Measurements from ENCODE around the gene MAP4K3.

MAP4K3 gene

DNA sequence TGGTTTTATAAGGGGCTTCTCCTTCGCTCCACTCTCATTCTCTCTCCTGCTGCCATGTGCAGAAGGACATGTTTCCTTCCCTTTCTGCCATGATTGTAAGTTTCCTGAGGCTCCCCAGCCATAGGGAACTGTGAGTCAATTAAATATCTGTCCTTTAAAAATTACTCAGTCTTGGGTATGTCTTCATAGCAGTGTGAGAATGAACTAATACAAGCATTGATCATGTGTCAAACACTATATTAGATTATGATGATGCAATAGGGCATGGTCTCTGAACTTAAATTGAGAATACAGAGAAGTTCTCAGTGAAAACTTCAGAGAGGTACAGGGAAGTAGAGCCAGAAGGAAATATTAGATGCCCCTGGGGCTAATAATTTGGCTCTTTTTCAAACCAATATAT is 5.9 kb upstream of the MAP4K3 start:
- DNase-seq: no peak

DNA sequence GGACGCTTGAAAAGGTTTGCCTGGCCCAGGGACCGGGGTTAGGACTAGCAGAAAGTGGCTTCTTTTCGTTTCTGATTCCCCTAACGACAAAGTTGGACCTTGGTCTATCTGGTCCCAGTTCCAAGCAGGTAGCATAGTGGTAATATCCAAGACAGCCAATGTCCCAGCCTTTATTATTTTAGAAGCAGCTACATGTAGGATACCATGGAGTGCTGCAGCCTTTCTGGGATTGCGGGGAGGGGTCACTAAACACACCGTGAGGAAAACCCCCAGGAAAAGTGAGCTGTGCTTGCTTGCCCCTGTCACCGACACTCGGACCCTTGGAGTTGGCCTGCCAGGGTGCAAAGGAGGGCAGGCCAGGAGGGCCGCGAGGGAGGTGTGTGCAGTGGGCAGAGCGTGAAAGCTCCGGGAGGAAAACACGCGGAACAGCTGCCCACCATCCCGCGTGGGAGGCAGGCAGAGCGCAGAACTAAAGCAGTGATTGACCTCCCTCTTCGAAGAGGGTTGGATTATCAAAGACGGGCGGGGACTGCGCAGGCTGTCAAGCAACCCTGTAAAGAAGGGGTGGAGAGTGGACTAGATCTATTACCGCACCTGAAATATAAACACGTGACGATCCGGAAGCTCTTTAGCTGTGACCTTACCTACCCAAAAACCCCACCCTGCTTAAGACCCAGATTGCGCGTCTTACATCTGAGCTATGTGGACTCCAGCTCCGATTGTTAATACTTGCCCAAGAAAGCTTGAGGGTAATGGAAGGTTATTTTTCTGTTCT is 624 bp upstream of the MAP4K3 start:
- peak; percentile 28 for DNase-seq

DNA sequence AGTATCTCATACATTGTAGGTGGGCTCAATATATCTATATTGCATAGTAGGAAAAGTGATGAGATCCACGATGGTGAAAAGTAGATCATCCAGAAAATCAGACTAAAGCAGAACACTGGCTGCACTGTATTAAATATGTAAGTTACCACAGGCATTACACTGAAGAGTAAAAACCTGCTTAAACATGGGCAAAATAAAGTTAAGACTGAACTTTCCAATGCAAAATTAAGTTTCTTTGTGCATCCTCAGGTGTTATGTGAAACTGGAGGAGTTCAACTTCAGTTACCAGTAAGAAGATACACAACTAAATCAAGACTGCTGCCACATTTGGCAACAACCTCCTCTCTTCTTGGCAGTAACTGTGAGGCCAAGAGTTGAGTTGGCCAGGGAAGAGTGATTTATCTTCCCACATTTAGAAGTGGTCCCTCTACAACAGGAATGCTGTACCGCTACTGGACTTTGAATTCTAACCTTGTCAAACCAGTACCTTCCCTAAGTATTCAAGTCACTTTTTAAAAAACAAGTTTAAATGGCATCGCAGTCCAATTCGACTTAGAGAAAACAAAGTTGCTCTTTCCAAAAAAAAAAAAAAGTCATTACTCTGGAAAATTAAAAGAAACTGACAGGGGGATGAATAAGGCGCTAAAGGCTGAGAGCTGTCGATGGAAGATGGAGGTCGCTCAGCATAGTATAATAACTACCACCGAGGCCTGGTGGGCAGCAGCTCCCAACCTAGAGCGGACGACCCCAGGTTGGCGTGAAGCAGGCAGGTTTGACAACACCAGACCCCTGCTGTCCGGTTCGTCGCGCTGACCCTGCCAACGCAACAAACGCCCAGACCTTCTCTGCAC is 1.1 kb downstream of the MAP4K3 start:
- DNase-seq: peak; percentile 5

DNA sequence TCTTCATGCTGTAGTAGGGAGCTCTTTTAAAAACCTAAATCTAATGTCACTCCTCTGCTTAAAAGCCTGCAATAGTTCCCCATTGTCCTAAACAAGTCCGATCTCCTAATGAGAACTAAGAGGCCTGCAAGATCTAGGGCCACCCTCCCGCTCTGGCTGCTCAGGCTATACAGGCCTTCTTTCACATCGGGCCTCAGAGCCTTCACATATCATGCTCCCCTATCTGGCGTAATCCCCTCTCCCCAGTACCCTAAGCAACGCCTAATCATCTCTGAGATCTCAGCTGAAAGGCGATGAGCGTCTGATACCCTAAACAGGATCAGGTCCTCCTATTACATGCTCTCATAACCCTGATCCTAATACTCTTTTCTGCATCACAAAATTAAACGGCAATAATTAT is 1.9 kb downstream of the MAP4K3 start:
- DNase-seq: no peak

DNA sequence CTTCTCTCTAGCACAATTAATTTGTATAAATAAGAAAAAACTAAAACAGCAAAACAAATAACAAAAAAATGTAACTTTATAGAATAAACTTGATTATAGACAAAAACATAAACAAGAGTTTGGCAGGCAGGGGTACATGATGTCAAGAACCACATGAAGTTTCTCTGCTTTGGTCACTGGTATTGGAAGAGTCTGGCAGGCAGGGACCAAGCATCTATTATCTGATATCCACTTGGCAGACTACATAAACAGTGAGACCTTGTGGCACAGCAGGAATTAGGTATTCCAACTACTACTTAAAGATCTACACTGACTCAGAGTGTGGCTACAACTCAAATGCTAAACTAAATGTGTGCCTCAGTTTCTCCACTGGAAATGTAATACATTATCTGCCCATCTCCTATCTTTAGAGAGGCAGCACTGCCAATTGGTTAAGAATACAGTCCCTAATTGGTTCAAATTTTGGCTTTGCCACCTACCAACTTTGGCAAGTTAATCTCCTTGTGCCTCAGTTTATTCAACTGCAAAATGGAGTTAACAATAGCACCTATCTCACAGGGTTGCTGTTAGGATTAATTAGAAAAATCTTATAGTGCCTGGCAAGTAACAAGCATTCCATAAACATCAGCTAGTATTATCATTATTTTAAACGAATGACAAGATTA is 2.7 kb downstream of the MAP4K3 start:
- no peak for DNase-seq

DNA sequence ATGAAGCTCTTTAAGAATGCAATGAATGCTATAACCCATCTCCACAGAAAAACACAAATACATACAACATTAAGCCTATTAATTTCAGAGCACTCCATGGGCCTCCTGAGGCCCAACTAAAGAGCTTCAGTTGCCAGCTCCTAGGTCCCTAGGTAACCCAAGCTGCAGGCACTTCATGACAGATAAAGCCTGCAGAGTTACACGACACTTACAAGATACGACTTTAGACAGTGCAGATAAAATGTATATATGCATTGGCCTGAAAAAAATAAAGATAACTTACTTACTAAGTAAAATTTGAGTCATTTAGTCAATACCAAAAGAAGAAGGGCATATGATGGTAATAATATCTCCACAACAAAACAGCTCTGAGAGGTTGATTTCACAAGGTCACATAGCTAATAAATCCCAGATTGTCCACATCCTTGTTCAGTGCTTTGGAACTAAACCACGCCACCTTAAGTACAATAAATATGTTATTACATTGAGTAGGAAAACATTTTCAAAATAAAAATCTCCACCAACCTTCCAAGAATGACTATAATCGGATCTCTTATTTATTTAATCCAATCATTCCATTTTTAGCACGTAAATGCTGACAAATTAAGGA is 3.4 kb downstream of the MAP4K3 start:
- DNase-seq: no peak

DNA sequence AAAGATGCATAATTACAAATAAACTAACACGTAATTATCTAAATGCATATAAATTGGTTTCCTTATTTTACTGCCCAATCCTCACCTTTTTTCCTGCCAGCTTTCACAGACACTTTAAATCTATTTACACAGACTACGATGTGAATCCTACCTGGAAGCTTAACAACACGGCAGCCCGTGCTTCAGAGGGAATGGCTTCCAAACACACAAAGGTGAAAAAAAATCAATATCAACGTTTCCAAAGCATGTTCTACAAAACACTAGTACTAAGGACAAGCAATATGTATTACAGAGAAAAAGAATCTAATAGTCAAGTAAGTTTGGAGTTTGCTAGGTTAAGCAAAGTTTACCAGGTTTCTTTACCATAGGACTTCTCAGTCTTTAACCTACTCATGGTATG is 4.4 kb downstream of the MAP4K3 start:
- DNase-seq: no peak

DNA sequence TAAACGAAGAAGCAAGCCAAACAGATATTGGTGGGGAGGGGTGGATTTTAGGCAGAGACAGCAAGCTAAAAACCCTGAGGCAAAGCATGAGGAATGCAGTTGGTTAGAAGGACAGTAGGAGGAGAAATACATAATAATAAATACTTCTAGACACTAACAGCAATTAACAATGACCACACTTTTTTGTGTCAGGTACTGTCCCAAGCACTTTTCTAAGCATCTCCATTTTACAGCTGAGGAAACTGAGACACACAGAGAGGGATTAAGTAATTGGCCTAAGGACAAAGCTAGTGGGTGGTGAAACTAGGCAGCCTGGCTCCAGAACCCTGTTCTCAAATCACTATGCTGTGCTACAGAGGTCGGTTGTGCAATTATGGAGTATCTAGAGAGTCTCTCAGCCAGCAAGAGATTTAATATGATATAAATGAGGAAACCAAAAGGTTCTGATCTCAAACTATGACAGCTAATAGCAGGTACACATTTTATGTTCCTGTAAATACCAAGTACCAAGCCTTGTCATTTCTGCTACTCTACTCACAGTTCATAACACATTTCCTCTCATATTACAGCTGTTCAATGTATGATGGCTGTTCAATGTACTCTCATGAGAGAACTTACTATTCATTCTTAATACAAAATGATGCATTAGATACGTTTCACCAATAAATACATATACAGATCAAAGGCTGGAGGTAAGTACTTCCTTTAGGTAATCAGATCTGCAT is 5.3 kb downstream of the MAP4K3 start:
- no peak for DNase-seq

DNA sequence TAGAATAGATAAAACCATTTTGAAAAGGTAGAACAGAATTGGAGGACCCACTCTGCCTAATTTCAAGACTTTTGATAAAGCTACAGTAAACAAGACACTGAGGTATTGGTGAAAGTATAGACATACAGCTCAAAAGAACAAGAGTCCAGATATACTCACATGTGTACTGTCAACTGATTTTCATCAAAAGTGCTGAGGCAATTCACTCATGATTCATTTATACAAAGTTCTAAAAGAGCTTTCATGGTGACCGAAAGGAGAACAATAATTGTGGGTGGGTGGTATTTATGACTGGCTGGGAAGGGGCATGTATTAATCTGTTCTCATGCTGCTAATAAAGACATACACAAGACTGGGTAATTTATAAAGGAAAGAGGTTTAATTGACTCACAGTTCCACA is 7.3 kb downstream of the MAP4K3 start:
- no peak for DNase-seq

DNA sequence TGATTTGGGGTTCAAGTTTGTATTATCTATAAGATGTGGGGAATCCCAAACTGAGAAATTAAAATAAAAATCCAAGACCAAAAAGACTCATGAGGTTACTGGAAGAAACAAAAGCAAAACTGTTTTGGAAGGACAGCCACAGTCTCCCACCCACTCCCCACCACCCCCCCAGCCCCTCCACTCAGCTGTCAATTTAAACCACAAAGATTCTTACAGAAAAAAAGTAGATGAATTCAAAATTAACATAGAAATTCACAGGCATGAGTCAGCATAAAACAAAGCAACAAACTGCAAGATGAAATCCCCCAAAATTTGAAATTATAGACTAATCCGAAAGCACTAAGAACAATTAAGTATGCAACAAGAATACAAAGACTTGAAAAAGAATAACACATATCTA is 12.1 kb downstream of the MAP4K3 start:
- DNase-seq: no peak

DNA sequence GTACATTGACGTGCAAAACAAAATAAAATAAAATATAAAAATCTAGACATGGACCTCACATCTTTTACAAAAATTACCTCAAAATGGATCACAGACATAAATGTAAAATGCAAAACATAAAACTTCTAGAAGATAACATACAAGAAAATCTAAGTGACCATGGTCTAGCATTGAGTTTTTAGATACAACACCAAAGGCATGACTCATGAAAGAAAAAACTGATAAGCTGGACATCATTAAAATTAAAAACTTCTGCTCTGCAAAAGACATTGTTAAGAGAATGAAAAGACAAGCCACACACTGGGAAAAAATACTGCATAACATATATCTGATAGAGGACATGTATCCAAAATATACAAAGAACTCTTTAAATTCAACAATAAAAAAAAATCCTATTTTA is 14.4 kb downstream of the MAP4K3 start:
- no peak for DNase-seq

DNA sequence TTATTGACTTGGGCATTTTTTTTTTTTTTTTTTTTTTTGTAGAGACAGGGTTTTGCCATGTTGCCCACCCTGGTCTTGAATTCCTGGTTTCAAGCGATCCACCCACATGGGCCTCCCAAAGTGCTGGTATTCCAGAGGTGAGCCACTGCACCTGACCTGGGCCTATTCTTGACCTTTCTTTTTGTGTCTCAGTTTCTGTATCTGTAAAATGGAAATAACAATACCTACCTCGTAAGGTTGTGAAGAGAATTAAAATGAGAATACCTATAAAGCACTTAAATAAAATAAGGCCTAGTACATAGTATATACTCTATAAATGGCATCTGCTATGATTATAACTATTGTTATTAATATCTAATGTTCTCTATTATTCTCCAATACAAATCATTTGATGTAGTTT is 15.7 kb downstream of the MAP4K3 start:
- DNase-seq: no peak

DNA sequence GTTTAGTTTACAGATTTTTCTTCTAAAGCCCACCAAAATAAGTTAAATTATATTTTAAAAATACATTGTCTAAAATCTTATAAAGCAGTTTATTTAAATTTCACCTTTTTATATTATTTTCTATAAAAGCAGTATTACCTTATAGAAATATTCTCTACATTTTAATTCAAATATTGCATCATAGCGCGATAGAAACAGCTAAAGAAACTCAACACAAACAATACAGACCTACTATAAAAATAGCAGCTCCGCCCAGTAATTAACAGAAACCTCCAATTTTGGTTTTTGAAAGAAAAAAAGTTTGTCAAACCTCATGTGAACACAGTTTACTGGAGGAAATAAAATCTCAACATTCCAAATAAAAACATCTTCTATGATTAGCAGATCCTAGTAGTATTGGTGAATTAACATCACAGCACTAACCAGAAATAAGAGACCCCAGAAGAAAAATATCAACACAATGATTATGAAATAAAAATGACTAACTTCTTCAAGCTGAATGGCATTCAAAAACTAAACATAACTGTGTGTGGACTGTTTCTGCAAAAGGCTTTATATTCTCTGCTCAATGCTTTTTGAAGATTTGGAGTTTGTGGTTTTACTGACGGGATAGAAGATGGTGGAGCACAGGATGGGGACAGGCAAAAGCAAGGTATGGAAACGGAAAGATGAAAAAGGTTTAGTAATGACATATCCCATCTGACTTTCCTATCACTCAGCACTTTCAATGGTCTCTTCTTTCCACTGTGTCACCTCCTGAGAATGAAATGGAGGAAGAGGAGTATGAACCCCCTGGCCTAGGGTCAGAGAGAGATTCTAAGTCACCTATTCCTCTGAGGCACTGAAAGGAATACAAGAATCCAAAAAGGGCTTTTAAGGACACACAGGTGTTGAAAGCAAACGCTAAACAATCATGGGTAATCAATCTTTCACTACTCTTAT is 17.5 kb downstream of the MAP4K3 start:
- DNase-seq: no peak

DNA sequence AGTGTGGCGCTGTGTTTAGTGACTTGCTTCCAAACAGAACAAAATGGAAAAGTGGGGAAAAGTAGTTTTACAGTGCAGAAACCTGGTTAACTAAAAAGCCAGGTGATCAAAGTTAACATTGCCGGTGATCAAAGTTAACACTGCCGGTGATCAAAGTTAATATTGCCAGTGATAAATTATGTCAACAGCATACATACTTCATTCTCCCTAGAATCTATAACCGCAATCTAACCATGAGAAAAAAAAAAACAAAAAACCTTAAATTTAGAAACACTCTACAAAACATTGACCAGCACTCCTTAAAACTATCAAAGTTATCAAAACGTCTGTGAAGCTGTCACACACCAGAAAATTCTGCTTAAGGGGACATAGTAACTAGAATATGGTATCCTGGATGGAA is 18.6 kb downstream of the MAP4K3 start:
- no peak for DNase-seq

DNA sequence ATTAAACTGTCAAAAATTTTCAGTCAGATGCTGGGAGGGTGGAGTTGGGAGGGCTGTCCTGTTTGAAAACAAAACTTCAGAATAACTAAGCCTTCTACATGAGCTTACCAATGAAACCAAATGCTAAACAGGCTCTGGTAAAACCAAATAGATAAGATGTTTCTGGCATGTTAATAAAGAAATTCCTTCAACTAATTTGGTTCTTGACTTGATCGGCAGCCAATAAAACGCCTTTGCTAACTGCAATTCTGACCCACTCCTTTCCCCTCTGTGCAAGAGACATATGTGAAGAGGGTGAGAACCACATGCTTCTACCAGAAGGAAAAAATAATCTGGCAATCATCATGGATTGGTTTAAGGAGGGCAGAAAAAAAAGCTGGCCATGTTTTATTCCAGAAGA is 20.9 kb downstream of the MAP4K3 start:
- DNase-seq: no peak

DNA sequence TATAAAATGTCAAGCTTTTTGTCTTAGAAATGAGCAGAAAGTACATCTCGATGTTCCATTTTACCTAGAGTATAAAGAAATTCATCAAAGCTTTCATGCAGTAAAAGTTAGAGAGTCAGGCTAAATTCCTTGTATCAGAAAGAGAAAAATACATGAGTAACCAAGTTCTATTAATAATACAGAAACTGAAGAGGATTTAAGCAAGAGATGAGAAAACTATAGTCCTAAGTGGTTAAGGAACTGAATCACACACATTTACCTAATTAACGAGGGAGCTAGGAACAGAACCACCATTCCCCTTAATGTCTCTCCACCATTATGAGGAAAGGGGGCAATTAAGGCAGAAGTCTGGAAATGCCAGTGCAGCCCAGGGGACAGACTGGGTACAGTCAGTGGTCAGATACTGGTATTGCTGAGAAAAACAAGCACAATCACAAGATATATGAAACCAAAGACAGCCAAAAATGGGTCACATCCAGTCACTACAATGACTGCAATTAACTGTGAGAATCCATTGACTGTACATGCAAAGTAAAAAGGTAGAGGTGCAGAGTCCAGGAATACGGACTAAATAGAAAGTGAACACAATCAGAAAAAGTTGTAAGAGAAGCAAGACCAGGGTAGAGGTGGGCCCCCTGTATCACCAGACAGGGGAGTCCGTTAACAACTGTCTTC is 23.9 kb downstream of the MAP4K3 start:
- no peak for DNase-seq

DNA sequence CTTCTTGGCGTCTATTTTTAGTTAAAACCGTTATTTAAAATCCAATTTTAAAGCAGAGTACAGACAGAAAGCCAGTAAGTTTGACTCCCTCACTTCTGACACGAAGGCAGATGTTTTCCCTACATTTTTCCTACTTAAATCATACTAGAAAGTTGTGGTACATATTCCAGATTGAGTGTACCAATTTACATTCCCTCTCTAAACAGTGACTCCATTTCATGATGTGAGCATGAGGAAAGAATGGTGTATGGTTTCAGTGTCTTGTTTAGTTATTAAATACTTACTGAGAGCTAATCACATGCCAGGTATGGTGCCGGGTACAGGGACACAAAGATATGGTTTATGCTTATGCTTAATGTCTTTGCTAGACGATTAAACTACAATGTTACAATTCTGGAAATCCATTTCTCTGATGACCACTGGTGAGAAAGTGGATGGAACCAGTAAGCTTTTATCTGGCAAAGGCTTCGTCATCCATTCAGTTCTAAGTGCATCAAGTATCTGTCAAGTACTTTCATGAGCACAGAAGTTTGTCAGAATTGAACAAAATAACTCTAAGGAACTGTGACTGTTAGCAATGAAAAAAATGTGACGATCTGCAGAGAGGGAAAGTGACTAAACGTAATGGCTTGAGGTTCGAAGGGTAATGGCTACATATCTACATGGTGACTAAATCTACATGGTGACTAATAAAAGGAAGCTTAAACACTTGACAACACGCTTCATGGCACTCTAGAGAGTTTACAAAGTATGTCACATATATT is 25.7 kb downstream of the MAP4K3 start:
- DNase-seq: no peak

DNA sequence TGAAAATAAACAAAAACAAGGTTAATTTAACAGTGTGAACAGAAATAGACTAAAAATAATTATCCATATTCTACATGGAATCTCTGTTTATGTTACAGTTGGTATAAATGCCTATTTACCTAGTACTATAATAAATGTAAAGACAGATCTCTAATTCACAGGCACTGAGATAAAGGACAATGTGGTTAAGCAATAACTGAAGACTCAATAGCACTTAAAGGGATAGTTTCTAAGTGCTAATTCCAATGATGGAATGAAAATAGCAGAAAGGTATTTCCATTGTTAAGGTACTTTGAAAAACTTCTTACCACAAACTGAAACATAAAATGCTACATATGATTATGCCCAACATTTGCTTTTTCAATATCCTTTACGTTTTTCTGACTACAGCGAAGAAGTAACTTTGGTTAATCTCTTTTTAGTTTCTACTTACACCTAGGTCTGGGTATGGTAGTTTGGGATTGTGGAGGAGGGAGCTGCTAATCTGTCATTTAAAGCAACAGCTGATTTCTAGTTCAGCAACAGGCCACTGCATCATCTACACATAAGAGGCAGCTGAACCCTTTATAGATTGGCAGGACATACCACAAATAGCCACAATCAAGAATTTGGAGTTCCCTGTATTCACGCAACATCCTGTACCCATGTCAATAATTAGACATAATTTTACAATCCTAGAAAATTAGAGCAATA is 27.2 kb downstream of the MAP4K3 start:
- no peak for DNase-seq

DNA sequence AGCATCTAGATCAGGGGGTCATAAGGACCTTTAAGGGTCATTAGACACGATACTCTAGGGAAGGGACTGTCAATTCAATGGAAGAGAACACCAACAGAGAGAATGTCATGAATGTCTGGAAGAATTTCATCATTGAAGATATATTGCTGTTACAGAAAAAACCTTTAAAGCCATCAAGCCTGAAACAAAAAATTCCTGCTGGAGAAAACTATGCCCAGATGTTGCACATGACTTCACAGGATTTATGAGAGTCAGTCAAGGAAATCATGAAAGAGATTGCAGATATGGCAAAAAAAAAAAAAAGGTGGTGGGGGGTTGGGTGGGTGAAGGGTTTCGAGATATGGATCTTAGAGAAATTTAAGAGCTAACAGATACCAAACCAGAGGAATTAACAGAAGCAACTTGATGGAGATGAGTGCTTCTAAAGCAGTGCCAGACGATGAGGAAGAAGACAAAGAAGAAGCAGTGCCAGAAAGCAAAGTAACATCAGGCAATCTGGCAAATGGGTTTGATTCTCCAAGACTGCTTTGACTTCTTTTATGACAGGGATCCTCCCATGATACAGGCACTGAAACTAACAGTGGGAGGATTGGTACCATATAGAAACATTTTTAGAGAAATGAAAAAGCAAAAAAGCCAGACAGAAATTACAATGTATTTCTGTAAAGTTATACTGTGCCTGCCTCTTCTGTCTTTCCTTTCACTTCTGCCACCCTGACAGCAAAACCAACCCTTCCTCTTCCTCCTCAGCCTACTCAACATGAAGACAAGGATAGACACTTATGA is 28.5 kb downstream of the MAP4K3 start:
- DNase-seq: no peak

All from activated gamma-delta T cell treated with Interleukin-2 at 50 U/mL for 16 hours (primary cell).